AG09309 (cell line): ENCODE results near the gene RPL35A.
"Not testable (repeated sequence)": the region's sequence is repeated elsewhere in the genome, so short reads cannot be mapped to it uniquely, and the experiment has no call there.

ENCODE experiments used
- DNase-seq: peaks from one replicate; pipeline ENCODE4 v3.0.0-alpha.2; 2010; ENCODE audit warnings: low read depth
- H3K4me3 ChIP-seq: 2 replicates; pipeline ENCODE4 v1.5.1; 2011; ENCODE audit warnings: mild to moderate bottlenecking, low read depth, low read length, moderate library complexity; ENCODE audit not compliant: control insufficient read depth
- TF ChIP-seq, protein P1 (sequence below): IDR thresholded peaks from 2 replicates; pipeline ENCODE4 v1.5.1; 2011; ENCODE audit warnings: mild to moderate bottlenecking, low read depth, low read length, inconsistent platforms; ENCODE audit not compliant: insufficient read depth, control insufficient read depth; ENCODE audit errors: missing control alignments

Gene RPL35A

GRCh38 chr3:197959500-197959890 lies 9.5 kb downstream of the RPL35A start:
- H3K4me3 ChIP-seq = peak overlapping the region; percentile 72
- TF ChIP-seq, protein P1, sequence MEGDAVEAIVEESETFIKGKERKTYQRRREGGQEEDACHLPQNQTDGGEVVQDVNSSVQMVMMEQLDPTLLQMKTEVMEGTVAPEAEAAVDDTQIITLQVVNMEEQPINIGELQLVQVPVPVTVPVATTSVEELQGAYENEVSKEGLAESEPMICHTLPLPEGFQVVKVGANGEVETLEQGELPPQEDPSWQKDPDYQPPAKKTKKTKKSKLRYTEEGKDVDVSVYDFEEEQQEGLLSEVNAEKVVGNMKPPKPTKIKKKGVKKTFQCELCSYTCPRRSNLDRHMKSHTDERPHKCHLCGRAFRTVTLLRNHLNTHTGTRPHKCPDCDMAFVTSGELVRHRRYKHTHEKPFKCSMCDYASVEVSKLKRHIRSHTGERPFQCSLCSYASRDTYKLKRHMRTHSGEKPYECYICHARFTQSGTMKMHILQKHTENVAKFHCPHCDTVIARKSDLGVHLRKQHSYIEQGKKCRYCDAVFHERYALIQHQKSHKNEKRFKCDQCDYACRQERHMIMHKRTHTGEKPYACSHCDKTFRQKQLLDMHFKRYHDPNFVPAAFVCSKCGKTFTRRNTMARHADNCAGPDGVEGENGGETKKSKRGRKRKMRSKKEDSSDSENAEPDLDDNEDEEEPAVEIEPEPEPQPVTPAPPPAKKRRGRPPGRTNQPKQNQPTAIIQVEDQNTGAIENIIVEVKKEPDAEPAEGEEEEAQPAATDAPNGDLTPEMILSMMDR = no peak
- DNase-seq = no peak

DNA sequence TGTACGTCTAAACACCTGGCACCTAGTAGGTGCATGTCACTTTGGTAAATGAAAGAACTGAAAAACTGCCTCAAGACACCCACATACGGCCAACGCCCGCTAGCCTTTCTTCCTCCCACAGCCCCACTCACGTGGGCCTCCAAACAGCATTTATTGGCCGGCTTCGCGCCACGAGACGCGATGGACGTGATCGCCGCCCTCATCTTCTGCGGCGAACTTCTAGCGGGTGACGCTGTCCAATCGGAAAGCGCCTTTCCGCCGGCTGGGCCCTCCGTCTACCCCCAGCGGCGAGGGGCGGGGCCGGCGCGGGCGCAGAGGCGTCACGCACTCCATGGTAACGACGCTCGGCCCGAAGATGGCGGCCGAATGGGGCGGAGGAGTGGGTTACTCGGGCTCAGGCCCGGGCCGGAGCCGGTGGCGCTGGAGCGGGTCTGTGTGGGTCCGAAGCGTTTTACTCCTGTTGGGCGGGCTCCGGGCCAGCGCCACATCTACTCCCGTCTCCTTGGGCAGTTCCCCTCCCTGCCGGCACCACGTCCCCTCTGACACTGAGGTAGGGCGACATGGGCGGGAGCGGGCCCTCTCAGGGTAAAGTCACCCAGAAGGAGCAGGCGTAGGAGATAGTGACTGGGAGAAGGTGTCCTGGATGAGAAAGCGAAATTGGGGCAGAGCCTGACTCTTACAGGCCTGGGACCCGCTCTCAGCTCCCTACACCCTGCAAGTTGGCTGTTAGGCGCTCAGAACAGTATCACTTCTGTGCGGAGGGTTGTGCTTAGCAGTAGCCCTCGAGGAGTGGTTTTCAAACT lies 10.1 kb downstream of the RPL35A start, which contains the start of gene LMLN:
Gene LMLN, plus strand, starts transcription at position 327 of the 803 bp plus-strand sequence. Its CDS starts 29 bp downstream, at position 356.
- H3K4me3 ChIP-seq = peak within 1 kb of the TSS; percentile 72
- TF ChIP-seq, protein P1 = no peak
- peak; percentile 77 for DNase-seq

GRCh38 chr3:197960694-197961581 lies 10.9 kb downstream of the RPL35A start:
- TF ChIP-seq, protein P1 = no peak
- H3K4me3 ChIP-seq = peak overlapping the region; percentile 72
- DNase-seq = no peak

DNA sequence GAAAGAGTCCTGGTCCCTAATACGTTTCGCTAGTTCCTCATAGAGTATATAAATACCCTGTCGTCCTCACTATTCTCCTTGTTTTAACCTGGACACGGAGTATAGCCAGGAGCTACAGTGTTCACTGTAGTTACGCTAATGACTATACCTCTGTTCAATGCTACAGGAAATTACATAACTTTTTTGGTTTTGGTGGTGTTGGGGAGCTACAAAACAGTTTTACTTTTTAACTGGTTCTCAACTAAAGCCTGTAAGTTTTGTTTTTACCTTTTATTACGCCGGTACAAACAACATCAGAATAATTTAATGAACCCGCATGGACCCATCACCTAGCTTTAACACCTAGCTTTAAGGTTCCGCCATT lies 11.6 kb downstream of the RPL35A start:
- TF ChIP-seq, protein P1 = no peak
- no peak overlapping the region for H3K4me3 ChIP-seq
- DNase-seq = no peak

DNA sequence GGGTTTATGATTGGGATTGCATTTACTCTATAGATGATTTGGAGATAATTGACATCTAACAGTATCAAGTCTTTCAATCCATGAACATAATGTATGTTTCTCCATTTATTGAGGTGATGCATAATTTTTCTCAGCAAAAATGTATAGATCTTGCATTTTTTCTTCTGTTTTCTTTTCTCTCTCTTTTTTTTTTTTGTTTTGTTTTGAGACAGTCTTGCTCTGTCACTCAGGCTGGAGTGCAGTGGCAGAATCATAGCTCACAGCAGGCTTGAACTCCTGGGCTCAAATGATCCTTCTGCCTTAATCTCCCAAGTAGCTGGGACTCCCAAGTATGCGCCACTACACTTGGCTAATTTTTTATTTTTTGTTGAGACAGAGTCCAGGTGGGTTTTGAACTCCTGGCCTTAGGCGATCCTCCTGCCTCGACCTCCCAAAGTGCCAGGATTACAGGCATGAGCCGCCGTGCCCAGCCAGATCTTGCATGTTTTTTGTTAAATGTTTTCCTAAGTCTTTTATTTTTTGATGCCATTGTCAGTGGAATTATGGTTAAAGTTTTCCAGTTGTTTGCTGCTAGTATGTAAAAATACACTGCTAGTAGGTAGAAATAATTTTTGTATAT lies 13.1 kb downstream of the RPL35A start:
- no peak overlapping the region for H3K4me3 ChIP-seq
- DNase-seq = no peak
- TF ChIP-seq, protein P1 = no peak

DNA sequence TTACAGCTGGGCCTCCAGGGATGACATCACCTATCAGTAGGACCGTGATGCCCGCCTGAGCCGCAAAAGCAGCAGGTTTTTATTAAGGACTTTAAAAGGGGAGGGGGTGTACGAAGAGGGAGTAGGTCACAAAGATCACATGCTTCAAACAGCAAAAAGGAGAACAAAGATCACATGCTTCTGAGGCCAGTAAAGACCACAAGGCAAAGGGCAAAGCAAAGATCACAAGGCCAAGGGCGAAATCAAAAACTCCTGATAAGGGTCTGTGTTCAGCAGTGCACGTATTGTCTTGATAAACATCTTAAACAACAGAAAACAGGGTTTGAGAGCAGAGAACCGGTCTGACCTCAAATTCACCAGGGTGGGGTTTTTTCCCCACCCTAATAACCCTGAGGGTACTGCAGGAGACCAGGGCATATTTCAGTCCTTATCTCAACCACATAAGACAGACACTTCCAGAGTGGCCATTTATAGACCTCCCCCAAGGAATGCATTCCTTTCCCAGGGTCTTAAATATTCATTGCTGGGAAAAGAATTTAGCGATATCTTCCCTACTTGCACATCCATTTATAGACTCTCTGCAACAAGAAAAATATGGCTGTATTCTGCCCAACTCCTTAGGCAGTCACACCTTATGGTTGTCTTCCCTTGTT lies 17.5 kb downstream of the RPL35A start:
- H3K4me3 ChIP-seq, DNase-seq: not testable (repeated sequence)
